Measurements from ENCODE around the gene RAB12. TPM values are rescaled to one million over a fixed set of nuclear protein-coding genes. Genes with fewer than 3 reads are reported as not detected.
"Not testable (repeated sequence)": the region's sequence is repeated elsewhere in the genome, so short reads cannot be mapped to it uniquely, and the experiment has no call there.

Gene RAB12
- total RNA-seq, 1 donor from 2014 or later, result 85.6 TPM

- H3K9ac ChIP-seq (ENCODE audit: low read depth in 1 of 3, low read length in 3 of 3), result no peak overlapping the region
- no peaks in the 10 kb centered on the region for H3K27me3 ChIP-seq (ENCODE audit: control insufficient read depth in 3 of 3, insufficient read depth in 3 of 3, low read length in 3 of 3)
- peaks cover 49 to 63% (median 55%) of the 10 kb centered on the region in 3 donors for H3K4me1 ChIP-seq (ENCODE audit: control insufficient read depth in 3 of 3, insufficient read depth in 3 of 3, low read length in 3 of 3)
- no peak overlapping the region for H3K27ac ChIP-seq (ENCODE audit: low read depth, low read length)
- H3K36me3 ChIP-seq (ENCODE audit: control insufficient read depth in 3 of 3, insufficient read depth in 3 of 3, low read length in 3 of 3), result peaks cover 3 to 4% (median 3%) of the 10 kb centered on the region in 3 donors
- H3K9me3 ChIP-seq (ENCODE audit: control insufficient read depth in 3 of 3, low read length in 3 of 3), result no peaks in the 10 kb centered on the region
- peak overlapping the region in 2 of 3 donors; percentile 86 for H3K4me3 ChIP-seq (ENCODE audit: low read length in 3 of 3)
Measured at GRCh38 chr18:8611916-8612576, 2.8 kb downstream of the RAB12 start.

GRCh38 chr18:8614875-8615274 is 5.6 kb downstream of the RAB12 start:
- Histone ChIP-seq H3K9ac (ENCODE audit: low read depth in 1 of 3, low read length in 3 of 3) (peak overlapping the region; percentile 57 to 75 (median 66)), H3K27ac (ENCODE audit: low read depth, low read length) (peak overlapping the region; percentile 78), H3K36me3 (ENCODE audit: control insufficient read depth in 3 of 3, insufficient read depth in 3 of 3, low read length in 3 of 3) (peaks cover 3 to 4% (median 3%) of the 10 kb centered on the region in 3 donors), H3K27me3 (ENCODE audit: control insufficient read depth in 3 of 3, insufficient read depth in 3 of 3, low read length in 3 of 3) (no peaks in the 10 kb centered on the region), H3K4me3 (ENCODE audit: low read length in 3 of 3) (peak overlapping the region in 2 of 3 donors; percentile 41 to 55), H3K4me1 (ENCODE audit: control insufficient read depth in 3 of 3, insufficient read depth in 3 of 3, low read length in 3 of 3) (peaks cover 36 to 62% (median 53%) of the 10 kb centered on the region in 3 donors), H3K9me3 (ENCODE audit: control insufficient read depth in 3 of 3, low read length in 3 of 3) (no peaks in the 10 kb centered on the region)

DNA sequence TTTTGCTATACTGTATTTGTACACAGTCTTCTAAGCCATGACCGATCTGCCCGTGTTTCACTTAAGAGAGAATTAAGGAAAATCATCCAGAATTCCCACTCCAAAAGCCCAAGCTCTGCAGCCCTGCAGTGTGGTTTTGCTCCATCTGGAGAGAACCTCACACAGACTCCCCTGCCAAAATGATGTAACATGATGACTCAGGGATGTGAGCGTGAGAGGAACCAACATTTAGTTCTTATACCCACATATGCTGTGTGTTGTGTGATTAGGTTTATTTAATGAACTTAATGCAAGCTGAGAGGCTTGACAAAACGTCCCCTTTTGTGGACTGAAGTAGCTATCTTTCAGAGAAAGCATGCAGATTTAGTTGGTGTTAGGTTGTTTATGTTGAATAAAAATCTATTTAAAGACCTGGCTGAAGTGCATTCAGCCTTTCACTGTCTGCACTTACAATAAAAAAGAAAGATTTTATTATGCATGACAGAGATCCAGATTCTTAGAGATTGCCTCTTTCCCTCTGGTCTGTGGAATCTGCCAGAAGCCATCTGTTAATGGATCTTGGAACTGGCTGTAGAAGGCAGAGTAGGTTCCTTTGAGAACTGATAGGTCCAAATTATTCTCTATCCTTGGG is 6.3 kb downstream of the RAB12 start:
- no peaks in the 10 kb centered on the region for H3K9me3 ChIP-seq (ENCODE audit: control insufficient read depth in 3 of 3, low read length in 3 of 3)
- peaks cover 39 to 59% (median 54%) of the 10 kb centered on the region in 3 donors for H3K4me1 ChIP-seq (ENCODE audit: control insufficient read depth in 3 of 3, insufficient read depth in 3 of 3, low read length in 3 of 3)

GRCh38 chr18:8616028-8616401 is 6.8 kb downstream of the RAB12 start:
- peak overlapping the region; percentile 41 to 55 (median 42) for H3K4me3 ChIP-seq (ENCODE audit: low read length in 3 of 3)
- H3K9ac ChIP-seq (ENCODE audit: low read depth in 1 of 3, low read length in 3 of 3), result peak overlapping the region; percentile 39 to 75 (median 57)
- H3K36me3 ChIP-seq (ENCODE audit: control insufficient read depth in 3 of 3, insufficient read depth in 3 of 3, low read length in 3 of 3), result peaks cover 3 to 4% (median 3%) of the 10 kb centered on the region in 3 donors
- no peaks in the 10 kb centered on the region for H3K9me3 ChIP-seq (ENCODE audit: control insufficient read depth in 3 of 3, low read length in 3 of 3)
- H3K27ac ChIP-seq (ENCODE audit: low read depth, low read length), result peak overlapping the region; percentile 78
- peaks cover 43 to 62% (median 54%) of the 10 kb centered on the region in 3 donors for H3K4me1 ChIP-seq (ENCODE audit: control insufficient read depth in 3 of 3, insufficient read depth in 3 of 3, low read length in 3 of 3)
- H3K27me3 ChIP-seq (ENCODE audit: control insufficient read depth in 3 of 3, insufficient read depth in 3 of 3, low read length in 3 of 3), result no peaks in the 10 kb centered on the region

More for the DNA sequence above, 6.3 kb downstream of the RAB12 start:
- H3K36me3 ChIP-seq (ENCODE audit: control insufficient read depth in 3 of 3, insufficient read depth in 3 of 3, low read length in 3 of 3), result peaks cover 3 to 4% (median 3%) of the 10 kb centered on the region in 3 donors
- no peaks in the 10 kb centered on the region for H3K27me3 ChIP-seq (ENCODE audit: control insufficient read depth in 3 of 3, insufficient read depth in 3 of 3, low read length in 3 of 3)
- H3K4me3 ChIP-seq (ENCODE audit: low read length in 3 of 3), result peak overlapping the region; percentile 41 to 55 (median 42)
- H3K9ac ChIP-seq (ENCODE audit: low read depth in 1 of 3, low read length in 3 of 3), result peak overlapping the region; percentile 57 to 75 (median 66)
- peak overlapping the region; percentile 78 for H3K27ac ChIP-seq (ENCODE audit: low read depth, low read length)

DNA sequence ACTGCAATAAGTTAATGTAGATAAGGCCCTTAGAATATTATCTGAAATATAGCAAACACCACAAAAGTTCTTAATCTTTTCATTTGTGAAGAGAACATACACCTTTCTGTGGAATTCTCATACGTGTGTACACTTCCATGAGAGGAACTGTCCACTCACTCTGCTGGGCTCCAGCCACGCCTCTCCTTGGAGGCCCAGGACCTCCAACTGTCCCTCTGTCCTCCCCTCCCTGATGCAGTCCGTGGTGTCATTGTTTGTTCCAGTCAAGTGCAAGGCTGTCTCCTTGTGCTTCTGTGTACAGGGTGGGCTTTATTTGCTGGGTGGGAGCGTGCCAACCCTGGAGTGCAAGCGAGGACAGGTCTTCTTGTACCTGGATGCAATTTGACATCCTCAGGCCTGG is 8.7 kb downstream of the RAB12 start:
- Histone ChIP-seq H3K9me3 (ENCODE audit: control insufficient read depth in 3 of 3, low read length in 3 of 3) (no peaks in the 10 kb centered on the region), H3K9ac (ENCODE audit: low read depth in 1 of 3, low read length in 3 of 3) (no peak overlapping the region), H3K36me3 (ENCODE audit: control insufficient read depth in 3 of 3, insufficient read depth in 3 of 3, low read length in 3 of 3) (no peaks in the 10 kb centered on the region), H3K4me3 (ENCODE audit: low read length in 3 of 3) (no peak overlapping the region), H3K27me3 (ENCODE audit: control insufficient read depth in 3 of 3, insufficient read depth in 3 of 3, low read length in 3 of 3) (no peaks in the 10 kb centered on the region), H3K27ac (ENCODE audit: low read depth, low read length) (no peak overlapping the region), H3K4me1 (ENCODE audit: control insufficient read depth in 3 of 3, insufficient read depth in 3 of 3, low read length in 3 of 3) (peaks cover 31 to 47% (median 45%) of the 10 kb centered on the region in 3 donors)

GRCh38 chr18:8619041-8619440 is 9.8 kb downstream of the RAB12 start:
- Histone ChIP-seq H3K4me1 (ENCODE audit: control insufficient read depth in 3 of 3, insufficient read depth in 3 of 3, low read length in 3 of 3) (peaks cover 38 to 52% (median 50%) of the 10 kb centered on the region in 3 donors), H3K27me3 (ENCODE audit: control insufficient read depth in 3 of 3, insufficient read depth in 3 of 3, low read length in 3 of 3) (no peaks in the 10 kb centered on the region), H3K4me3 (ENCODE audit: low read length in 3 of 3) (no peak overlapping the region), H3K36me3 (ENCODE audit: control insufficient read depth in 3 of 3, insufficient read depth in 3 of 3, low read length in 3 of 3) (no peaks in the 10 kb centered on the region), H3K9ac (ENCODE audit: low read depth in 1 of 3, low read length in 3 of 3) (no peak overlapping the region), H3K9me3 (ENCODE audit: control insufficient read depth in 3 of 3, low read length in 3 of 3) (no peaks in the 10 kb centered on the region), H3K27ac (ENCODE audit: low read depth, low read length) (no peak overlapping the region)

DNA sequence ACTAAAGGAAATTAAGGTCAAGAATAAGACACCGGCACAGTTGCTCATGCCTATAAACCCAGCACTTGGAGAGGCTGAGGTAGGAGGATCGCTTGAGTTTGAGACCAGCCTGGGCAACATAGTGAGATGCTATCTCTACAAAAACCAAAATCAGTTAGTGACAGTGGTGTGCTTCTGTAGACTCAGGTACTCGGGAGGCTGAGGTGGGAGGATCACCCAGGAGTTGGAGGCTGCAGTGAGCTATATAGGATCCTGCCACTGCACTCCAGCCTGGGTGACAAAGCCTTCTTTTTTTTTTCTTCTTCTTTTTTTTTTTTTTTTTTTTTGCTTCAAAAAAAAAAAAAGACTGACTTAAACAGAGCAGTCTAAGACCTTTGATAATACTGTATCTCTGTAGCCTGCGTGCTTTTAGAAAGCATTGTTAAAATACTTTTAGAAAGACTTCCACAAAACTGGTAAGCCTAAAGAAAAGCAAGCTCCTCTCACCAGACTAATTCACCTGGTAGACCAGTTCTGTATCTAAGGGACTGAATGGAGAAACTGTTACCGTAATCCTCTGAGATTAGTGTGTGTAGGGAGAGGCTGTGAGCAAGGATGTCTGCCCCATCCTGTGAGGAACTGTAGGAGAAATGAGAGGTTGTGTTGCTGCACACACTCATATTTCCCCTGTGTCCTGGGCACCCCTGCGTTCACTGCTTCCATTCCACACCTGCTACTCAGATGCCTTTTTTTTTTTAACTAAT is 10.8 kb downstream of the RAB12 start:
- Histone ChIP-seq H3K27ac (ENCODE audit: low read depth, low read length) (no peak overlapping the region), H3K27me3 (ENCODE audit: control insufficient read depth in 3 of 3, insufficient read depth in 3 of 3, low read length in 3 of 3) (no peaks in the 10 kb centered on the region)

DNA sequence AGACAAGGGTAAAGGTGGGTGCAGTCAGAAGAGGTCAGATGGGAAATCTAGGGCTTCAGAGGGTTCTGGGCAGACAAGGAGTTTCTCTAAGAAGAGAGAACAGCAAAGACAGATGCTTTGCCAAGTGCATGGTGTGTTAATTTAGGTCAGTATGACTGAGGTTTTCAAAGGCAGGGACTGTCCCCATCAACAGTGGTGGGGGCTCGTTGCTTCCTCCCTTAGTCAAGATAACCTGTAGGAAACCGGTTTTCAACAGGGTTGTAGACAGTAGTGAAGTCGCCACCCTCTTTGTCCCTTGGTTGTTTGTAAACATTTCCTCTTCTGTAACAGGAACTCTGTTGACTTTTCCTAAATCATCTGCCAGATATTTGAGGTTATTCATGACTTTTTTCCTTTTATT is 11.6 kb downstream of the RAB12 start:
- Histone ChIP-seq H3K36me3 (ENCODE audit: control insufficient read depth in 3 of 3, insufficient read depth in 3 of 3, low read length in 3 of 3) (peaks cover 0 to 5% (median 0%) of the 10 kb centered on the region in 3 donors), H3K27me3 (ENCODE audit: control insufficient read depth in 3 of 3, insufficient read depth in 3 of 3, low read length in 3 of 3) (no peaks in the 10 kb centered on the region), H3K27ac (ENCODE audit: low read depth, low read length) (peak overlapping the region; percentile 42), H3K9me3 (ENCODE audit: control insufficient read depth in 3 of 3, low read length in 3 of 3) (no peaks in the 10 kb centered on the region), H3K4me1 (ENCODE audit: control insufficient read depth in 3 of 3, insufficient read depth in 3 of 3, low read length in 3 of 3) (peaks cover 38 to 50% (median 48%) of the 10 kb centered on the region in 3 donors), H3K4me3 (ENCODE audit: low read length in 3 of 3) (no peak overlapping the region), H3K9ac (ENCODE audit: low read depth in 1 of 3, low read length in 3 of 3) (peak overlapping the region in 1 of 3 donors; percentile 10)

More for the DNA sequence above, 10.8 kb downstream of the RAB12 start:
- Histone ChIP-seq H3K9me3 (ENCODE audit: control insufficient read depth in 3 of 3, low read length in 3 of 3) (no peaks in the 10 kb centered on the region), H3K4me1 (ENCODE audit: control insufficient read depth in 3 of 3, insufficient read depth in 3 of 3, low read length in 3 of 3) (peaks cover 38 to 52% (median 49%) of the 10 kb centered on the region in 3 donors), H3K9ac (ENCODE audit: low read depth in 1 of 3, low read length in 3 of 3) (no peak overlapping the region), H3K4me3 (ENCODE audit: low read length in 3 of 3) (no peak overlapping the region), H3K36me3 (ENCODE audit: control insufficient read depth in 3 of 3, insufficient read depth in 3 of 3, low read length in 3 of 3) (no peaks in the 10 kb centered on the region)

- Histone ChIP-seq H3K36me3 (ENCODE audit: control insufficient read depth in 3 of 3, insufficient read depth in 3 of 3, low read length in 3 of 3) (peaks cover 3 to 13% (median 3%) of the 10 kb centered on the region in 3 donors), H3K27ac (ENCODE audit: low read depth, low read length) (peak overlapping the region; percentile 82), H3K4me1 (ENCODE audit: control insufficient read depth in 3 of 3, insufficient read depth in 3 of 3, low read length in 3 of 3) (peaks cover 45 to 56% (median 53%) of the 10 kb centered on the region in 3 donors)
- H3K4me3 ChIP-seq (ENCODE audit: low read length in 3 of 3); H3K9me3 ChIP-seq (ENCODE audit: control insufficient read depth in 3 of 3, low read length in 3 of 3); H3K9ac ChIP-seq (ENCODE audit: low read depth in 1 of 3, low read length in 3 of 3); H3K27me3 ChIP-seq (ENCODE audit: control insufficient read depth in 3 of 3, insufficient read depth in 3 of 3, low read length in 3 of 3): not testable (repeated sequence)
Measured at GRCh38 chr18:8622625-8623024, 13.4 kb downstream of the RAB12 start.
